Pancreas (tissue), 10 donors: ENCODE results near the gene TRIM71. TPM values are rescaled to one million over a fixed set of nuclear protein-coding genes. Genes with fewer than 3 reads are reported as not detected.
A peak's percentile ranks its signal among the peaks of the same experiment; 100 is the strongest.

ENCODE experiments used
- ATAC-seq, 4 donors: fragments of 200-7000 bp; cut with Tn5 transposase; one replicate each; pipeline versions ENCODE4 v1.8.0 to v1.9.1; 2020; ENCODE audit warnings: mild to moderate bottlenecking in 4 of 4, moderate library complexity in 4 of 4
- DNase-seq, 6 donors: peaks; one replicate each; pipeline ENCODE4 v3.0.0-alpha.2; 2020
- FAIRE-seq: peaks from 2 replicates; lab custom pipeline; 2012; peaks lifted over from hg19 to GRCh38; lab: Jason Lieb, UNC
- H3K27ac ChIP-seq, 4 donors: fragments of 200-600 bp; sonication (generic); 1 replicate in 3 of 4; 2 replicates in 1 of 4; pipeline versions ENCODE4 v1.5.0 to v1.8.0; 2020
- H3K27me3 ChIP-seq, 4 donors: fragments of 200-600 bp; one replicate each; pipeline ENCODE4 v1.8.0; 2021
- H3K36me3 ChIP-seq, 3 donors: fragments of 200-600 bp; sonication (generic) in 1 of 3; one replicate each; pipeline versions ENCODE4 v1.5.0 to v1.8.0; 2020 to 2021
- H3K4me1 ChIP-seq, 3 donors: fragments of 200-600 bp; one replicate each; pipeline ENCODE4 v1.8.0; 2021
- H3K4me3 ChIP-seq, 4 donors: fragments of 200-600 bp; sonication (generic) in 2 of 4; one replicate each; pipeline versions ENCODE4 v1.5.0 to v1.8.0; 2020 to 2021
- H3K9me3 ChIP-seq, 4 donors: fragments of 200-600 bp; one replicate each; pipeline ENCODE4 v1.8.0; 2021
- WGBS, 2 donors: extraction: QIAGEN DNeasy Blood & Tissue Kit; methylation state at CpG; one replicate each; pipeline ENCODE4 v1.1.7; 2013; 5-methylcytosine and 5-hydroxymethylcytosine counted together
- intact Hi-C, 3 donors: fragments of 100-400 bp; cut with DNase I; formaldehyde crosslinking; loops; one replicate each; pipeline versions ENCODE4 v1.11.1 to v1.14.2; 2022
- polyA plus RNA-seq, 2 donors: library from polyadenylated mRNA; stranded (reverse); fragments of 200-250 nt; gene quantifications; one replicate each; pipeline ENCODE4 v1.2.3, GENCODE V29; 2013
- total RNA-seq, 6 donors: library from RNA; stranded (reverse); fragmentation: NEBNext Ultra II Directional in 4 of 6; extraction: Animal tissue kit (Norgen Biotek cat#: 25700) in 4 of 6; gene quantifications; one replicate each; pipeline versions ENCODE4 v1.2.1 to v1.2.4, GENCODE V29; 2021 to 2023
- TF ChIP-seq, protein P1 (sequence below), 4 donors: fragments of 200-600 bp; sonication (generic) in 3 of 4; IDR thresholded peaks; one replicate each; pipeline versions ENCODE4 v1.5.0 to v1.8.0; 2021; ENCODE audit warnings: antibody characterized with exemption in 4 of 4
- donor health status: healthy with polysubstance abuse.
- donor health status: DM: no; HTN: no; CAD: no; lungs with moderate emphysema.
- donor health status: DM: no; HTN: no; CAD: no.
- donor health status: control.
- donor health status: control.
- donor health status: Bipolar disorder and iron deficiency.
- donor health status: DM: yes; HTN: yes; CAD: no.
- donor health status: DM: no; HTN: no; CAD: no.
- donor health status: DM: no; HTN: no; CAD: no.
- donor health status: DM: yes; HTN: yes; CAD: no.

The TRIM71 gene
- total and polyA plus RNA-seq, 8 donors, result 0.02 to 0.28 (median 0.03) TPM; not detected in 5

DNA sequence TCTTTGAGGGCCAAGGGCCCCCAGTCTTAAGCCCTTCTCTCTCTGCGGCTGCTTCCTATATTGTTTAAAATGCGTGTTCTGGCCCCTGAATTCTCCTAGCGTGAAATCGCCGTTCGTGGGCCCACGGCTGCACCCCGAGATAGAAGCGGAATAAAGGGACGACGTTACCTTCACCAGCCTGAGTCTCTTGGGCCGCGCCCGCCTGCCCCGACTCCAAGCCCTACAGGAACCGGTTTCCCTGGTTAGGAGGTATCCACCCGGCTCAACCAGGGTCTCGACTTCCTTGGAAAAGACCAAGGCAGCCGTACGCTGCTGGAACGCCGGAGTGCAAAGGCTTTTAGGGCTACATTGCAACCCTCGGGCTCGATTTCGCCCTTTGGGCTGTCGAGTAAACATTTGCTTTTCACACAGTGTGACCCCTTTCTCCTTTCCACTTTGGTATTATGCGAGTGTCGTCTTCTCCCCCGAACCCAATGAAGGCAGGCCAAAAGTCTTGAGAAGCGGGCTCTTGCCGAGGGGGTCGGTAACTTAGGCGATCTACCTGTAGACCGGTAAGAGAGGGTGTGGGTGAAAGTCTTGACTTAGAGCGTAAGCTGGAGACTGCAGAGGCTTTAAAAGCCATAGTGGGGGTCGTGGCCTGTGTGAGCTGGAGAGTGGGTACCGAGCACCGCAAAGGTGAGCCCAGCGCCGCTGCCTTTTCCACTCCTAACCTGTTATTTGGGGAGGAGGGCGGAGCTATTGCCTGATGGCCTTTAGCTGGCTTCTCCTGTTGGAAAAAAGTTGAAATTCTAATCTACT is 2.0 kb downstream of the TRIM71 start:
- FAIRE-seq (no peak), DNase-seq (peak in 1 of 6 donors; percentile 27), ATAC-seq (no peak)
- peaks cover 0 to 35% (median 11%) of the 10 kb centered on the region in 4 donors for H3K27me3 ChIP-seq
- intact Hi-C loops, result no loop called here
- H3K36me3 ChIP-seq, result no peaks in the 10 kb centered on the region
- no peak overlapping the region for H3K27ac ChIP-seq
- no peaks in the 10 kb centered on the region for H3K9me3 ChIP-seq
- TF ChIP-seq, protein P1, sequence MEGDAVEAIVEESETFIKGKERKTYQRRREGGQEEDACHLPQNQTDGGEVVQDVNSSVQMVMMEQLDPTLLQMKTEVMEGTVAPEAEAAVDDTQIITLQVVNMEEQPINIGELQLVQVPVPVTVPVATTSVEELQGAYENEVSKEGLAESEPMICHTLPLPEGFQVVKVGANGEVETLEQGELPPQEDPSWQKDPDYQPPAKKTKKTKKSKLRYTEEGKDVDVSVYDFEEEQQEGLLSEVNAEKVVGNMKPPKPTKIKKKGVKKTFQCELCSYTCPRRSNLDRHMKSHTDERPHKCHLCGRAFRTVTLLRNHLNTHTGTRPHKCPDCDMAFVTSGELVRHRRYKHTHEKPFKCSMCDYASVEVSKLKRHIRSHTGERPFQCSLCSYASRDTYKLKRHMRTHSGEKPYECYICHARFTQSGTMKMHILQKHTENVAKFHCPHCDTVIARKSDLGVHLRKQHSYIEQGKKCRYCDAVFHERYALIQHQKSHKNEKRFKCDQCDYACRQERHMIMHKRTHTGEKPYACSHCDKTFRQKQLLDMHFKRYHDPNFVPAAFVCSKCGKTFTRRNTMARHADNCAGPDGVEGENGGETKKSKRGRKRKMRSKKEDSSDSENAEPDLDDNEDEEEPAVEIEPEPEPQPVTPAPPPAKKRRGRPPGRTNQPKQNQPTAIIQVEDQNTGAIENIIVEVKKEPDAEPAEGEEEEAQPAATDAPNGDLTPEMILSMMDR (IDR thresholded peaks at IDR 0.05), result no peak
- H3K4me3 ChIP-seq, result no peak overlapping the region
- 48 to 51% methylated on average over 41 of the region's 41 CpGs for WGBS, 2 donors
- peaks cover 0 to 3% (median 0%) of the 10 kb centered on the region in 3 donors for H3K4me1 ChIP-seq

DNA sequence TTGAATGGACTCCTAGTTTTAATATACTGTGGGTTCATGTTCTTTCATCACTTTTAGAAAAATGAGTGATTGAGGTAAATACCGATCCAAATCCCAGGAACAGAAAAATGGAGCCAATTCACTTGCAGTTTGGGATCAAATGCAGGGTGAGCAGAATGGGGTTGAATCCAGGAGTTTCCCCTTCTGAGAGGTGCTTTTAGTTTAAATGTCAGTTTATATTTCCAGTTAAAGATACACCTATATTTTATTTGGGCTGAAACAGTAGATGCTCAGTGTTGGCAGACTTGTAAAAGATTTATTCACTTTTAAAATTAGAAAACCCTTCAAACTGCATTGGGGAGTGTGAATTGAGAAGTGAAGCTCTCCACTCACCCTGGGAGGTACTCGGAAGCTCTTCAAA is 2.6 kb downstream of the TRIM71 start:
- ATAC-seq (no peak), FAIRE-seq (no peak), DNase-seq (no peak)
- TF ChIP-seq, protein P1 (IDR thresholded peaks at IDR 0.05), result no peak
- intact Hi-C loops, result no loop called here
- H3K4me3 ChIP-seq, result no peak overlapping the region
- no peaks in the 10 kb centered on the region for H3K9me3 ChIP-seq
- H3K36me3 ChIP-seq, result no peaks in the 10 kb centered on the region
- H3K27me3 ChIP-seq, result peaks cover 0 to 35% (median 11%) of the 10 kb centered on the region in 4 donors
- peaks cover 0 to 3% (median 0%) of the 10 kb centered on the region in 3 donors for H3K4me1 ChIP-seq
- 73 to 76% methylated on average over 2 of the region's 2 CpGs for WGBS, 2 donors
- H3K27ac ChIP-seq, result no peak overlapping the region

DNA sequence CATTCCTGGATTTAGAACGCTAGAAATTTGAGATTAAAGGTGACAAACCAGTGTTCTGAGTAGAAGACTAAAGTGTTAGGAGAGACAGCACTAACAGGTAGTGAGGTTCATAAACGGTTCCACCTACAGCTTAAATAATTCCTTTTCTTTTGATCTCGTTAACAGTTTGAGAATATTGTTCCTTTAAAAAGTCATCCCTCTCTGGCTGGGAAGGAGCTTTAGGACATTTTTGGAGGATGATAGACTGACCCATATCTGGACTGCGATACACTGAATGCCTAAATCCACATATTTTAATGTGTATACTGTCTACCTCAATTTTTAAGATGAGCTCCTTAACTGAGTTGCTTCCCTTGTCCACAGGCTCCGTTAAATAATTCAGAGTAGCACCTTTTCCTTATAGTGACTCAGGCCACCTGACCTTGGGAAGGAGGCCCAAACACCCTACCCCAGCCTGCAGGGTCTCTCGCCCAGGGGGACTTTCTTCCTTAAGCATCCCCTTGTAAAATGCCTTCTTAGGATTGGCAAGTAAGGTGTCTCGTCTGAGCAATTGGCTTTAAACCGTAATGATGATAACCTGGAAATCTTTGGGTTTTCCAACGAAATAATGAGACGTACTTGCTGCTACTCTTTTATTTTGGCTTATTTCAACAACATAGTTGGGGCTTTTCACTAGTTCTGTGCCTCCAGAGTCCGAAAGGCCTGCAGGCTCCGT is 3.3 kb downstream of the TRIM71 start:
- Histone ChIP-seq H3K4me1 (peaks cover 0 to 3% (median 0%) of the 10 kb centered on the region in 3 donors), H3K4me3 (peak overlapping the region in 1 of 4 donors; percentile 27), H3K27ac (no peak overlapping the region), H3K9me3 (no peaks in the 10 kb centered on the region), H3K36me3 (no peaks in the 10 kb centered on the region), H3K27me3 (peaks cover 0 to 35% (median 11%) of the 10 kb centered on the region in 4 donors)
- WGBS, 2 donors, result 52 to 56% methylated on average over 12 of the region's 12 CpGs
- DNase-seq, result peak in 1 of 6 donors; percentile 2
- TF ChIP-seq, protein P1 (IDR thresholded peaks at IDR 0.05), result no peak
- intact Hi-C loops, result no loop called here
- ATAC-seq, result no peak
- FAIRE-seq, result no peak

DNA sequence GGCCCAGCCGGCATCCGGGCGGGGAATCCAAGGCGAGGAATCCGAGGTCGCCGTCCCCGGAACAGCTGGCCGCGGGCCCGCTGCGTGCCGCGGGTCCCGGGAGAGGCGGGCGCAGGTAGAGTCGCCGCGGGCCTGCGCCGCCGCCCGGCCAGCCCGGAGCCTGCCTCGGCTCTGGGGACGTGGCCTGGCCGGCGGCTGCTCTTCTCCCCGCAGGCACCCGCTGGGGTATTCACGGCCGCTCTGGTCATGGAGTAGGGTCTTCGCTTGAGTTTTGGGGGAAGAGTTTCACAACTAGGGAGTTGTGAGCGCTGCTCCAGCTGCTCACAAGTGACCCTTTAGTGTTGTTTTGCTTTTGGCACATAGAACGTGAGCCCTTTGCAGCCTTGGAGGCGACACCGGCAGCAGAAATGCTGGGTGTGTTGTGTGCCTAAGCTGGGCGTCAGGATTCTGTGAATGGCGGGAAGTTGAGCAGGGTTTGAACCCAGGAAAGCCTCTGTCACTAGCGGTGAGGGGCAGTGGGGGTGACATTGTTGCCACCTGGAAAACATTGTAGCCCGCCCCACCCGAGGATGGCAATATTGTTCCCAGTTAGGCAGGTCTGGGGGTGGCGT is 4.0 kb downstream of the TRIM71 start:
- intact Hi-C loops, result no loop called here
- FAIRE-seq, result no peak
- Histone ChIP-seq H3K9me3 (no peaks in the 10 kb centered on the region), H3K36me3 (no peaks in the 10 kb centered on the region), H3K27ac (no peak overlapping the region), H3K27me3 (peaks cover 0 to 35% (median 10%) of the 10 kb centered on the region in 4 donors), H3K4me3 (peak overlapping the region in 1 of 4 donors; percentile 27), H3K4me1 (peaks cover 0 to 3% (median 0%) of the 10 kb centered on the region in 3 donors)
- WGBS, 2 donors, result 24 to 25% methylated on average over 44 of the region's 44 CpGs
- peak in 3 of 4 donors; percentile 50 to 83 (median 76) for ATAC-seq
- DNase-seq, result peak in 3 of 6 donors; percentile 14 to 70 (median 18)
- TF ChIP-seq, protein P1 (IDR thresholded peaks at IDR 0.05), result no peak
